OCI-LY1 (cell line): Measurements from ENCODE around the gene DESI2.

ENCODE experiments used
- H2AFZ ChIP-seq: fragments of 200-600 bp; sonication (generic), shearing (Covaris generic); 2 replicates; pipeline ENCODE4 v1.6.0; 2014; ENCODE audit warnings: antibody characterized with exemption, mild to moderate bottlenecking, low read length
- H3F3A ChIP-seq: fragments of 200-600 bp; sonication (generic), shearing (Covaris generic); 2 replicates; pipeline ENCODE4 v1.6.0; 2014; ENCODE audit warnings: mild to moderate bottlenecking, antibody characterized with exemption, low read length, moderate library complexity; ENCODE audit not compliant: insufficient read depth
- H3K27ac ChIP-seq: fragments of 200-600 bp; sonication (generic); 2 replicates; pipeline ENCODE4 v1.5.1; 2014; ENCODE audit warnings: low read length, mixed run types, mild to moderate bottlenecking, low read depth; ENCODE audit not compliant: poor library complexity, severe bottlenecking
- H3K27me3 ChIP-seq: fragments of 200-600 bp; sonication (generic); 2 replicates; pipeline ENCODE4 v1.6.0; 2014; ENCODE audit warnings: antibody characterized with exemption, mild to moderate bottlenecking, low read length, moderate library complexity; ENCODE audit not compliant: insufficient read depth
- H3K36me3 ChIP-seq: fragments of 200-600 bp; sonication (generic); 2 replicates; pipeline ENCODE4 v1.6.1; 2014; ENCODE audit warnings: mild to moderate bottlenecking, antibody characterized with exemption, low read length, moderate library complexity, mixed read lengths; ENCODE audit not compliant: insufficient read depth
- H3K4me1 ChIP-seq: fragments of 200-600 bp; sonication (generic); 2 replicates; pipeline ENCODE4 v1.5.1; 2014; ENCODE audit warnings: mild to moderate bottlenecking, low read length, moderate library complexity; ENCODE audit not compliant: insufficient read depth, severe bottlenecking
- H3K4me2 ChIP-seq: fragments of 200-600 bp; sonication (generic), shearing (Covaris generic); 2 replicates; pipeline ENCODE4 v1.6.1; 2014; ENCODE audit warnings: low read length
- H3K4me3 ChIP-seq: fragments of 200-600 bp; sonication (generic); 2 replicates; pipeline ENCODE4 v1.5.1; 2014; ENCODE audit warnings: low read length, low read depth, mild to moderate bottlenecking, mixed read lengths; ENCODE audit not compliant: poor library complexity, severe bottlenecking
- H3K79me2 ChIP-seq: fragments of 200-600 bp; shearing (Covaris generic); 2 replicates; pipeline ENCODE4 v1.6.1; 2016; ENCODE audit warnings: mixed run types, low read length, mixed read lengths; ENCODE audit not compliant: insufficient read depth
- H3K9ac ChIP-seq: fragments of 200-600 bp; sonication (generic), shearing (Covaris generic); 2 replicates; pipeline ENCODE4 v1.6.1; 2014; ENCODE audit warnings: mild to moderate bottlenecking, low read length, mixed read lengths
- H3K9me2 ChIP-seq: fragments of 200-600 bp; sonication (generic), shearing (Covaris generic); 2 replicates; pipeline ENCODE4 v1.6.1; 2014; ENCODE audit warnings: low read depth, mild to moderate bottlenecking, low read length, mixed read lengths
- H3K9me3 ChIP-seq: fragments of 200-600 bp; shearing (Covaris generic); 2 replicates; pipeline ENCODE4 v1.6.1; 2014; ENCODE audit warnings: low read length, mixed read lengths
- H4K20me1 ChIP-seq: fragments of 200-600 bp; sonication (generic), shearing (Covaris generic); 2 replicates; pipeline ENCODE4 v1.6.0; 2016; ENCODE audit warnings: mild to moderate bottlenecking, low read length; ENCODE audit not compliant: insufficient read depth
- EZH2 ChIP-seq: fragments of 200-600 bp; sonication (generic), shearing (Covaris generic); IDR thresholded peaks from 2 replicates; pipeline ENCODE4 v1.8.0; 2017; ENCODE audit warnings: borderline replicate concordance, mixed run types, mild to moderate bottlenecking, antibody characterized with exemption, low read length, moderate library complexity, mixed read lengths
- TF ChIP-seq, protein P1 (sequence below): fragments of 200-600 bp; sonication (generic), shearing (Covaris generic); IDR thresholded peaks from 2 replicates; pipeline ENCODE4 v1.5.1; 2017; ENCODE audit warnings: mild to moderate bottlenecking, antibody characterized with exemption, low read length, moderate library complexity, mixed read lengths

The DESI2 gene

DNA sequence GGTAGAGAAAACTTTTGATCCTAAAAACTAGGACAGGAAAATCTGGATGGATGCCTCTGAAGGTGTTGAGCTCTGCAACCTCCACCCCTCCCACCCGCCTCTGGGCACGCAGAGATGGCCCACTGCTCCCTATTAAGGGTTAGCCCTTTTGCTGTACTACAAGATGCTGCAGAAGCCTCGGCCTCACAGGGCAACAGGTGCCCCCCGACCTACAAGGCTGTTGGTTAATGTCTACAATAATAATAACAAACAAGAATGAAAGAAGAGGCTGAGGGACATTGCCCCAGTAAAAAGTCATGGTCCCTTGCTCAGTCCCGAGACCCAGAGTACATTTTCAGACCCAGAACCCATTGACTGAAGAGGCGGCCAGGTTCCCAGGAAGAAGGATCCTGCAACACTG is 7.5 kb upstream of the DESI2 start:
- Histone ChIP-seq H2AFZ (no peak overlapping the region), H3K27ac (no peak overlapping the region), H3K27me3 (peaks cover 8% of the 10 kb centered on the region; the same call in 1 of the 2 replicates)

DNA sequence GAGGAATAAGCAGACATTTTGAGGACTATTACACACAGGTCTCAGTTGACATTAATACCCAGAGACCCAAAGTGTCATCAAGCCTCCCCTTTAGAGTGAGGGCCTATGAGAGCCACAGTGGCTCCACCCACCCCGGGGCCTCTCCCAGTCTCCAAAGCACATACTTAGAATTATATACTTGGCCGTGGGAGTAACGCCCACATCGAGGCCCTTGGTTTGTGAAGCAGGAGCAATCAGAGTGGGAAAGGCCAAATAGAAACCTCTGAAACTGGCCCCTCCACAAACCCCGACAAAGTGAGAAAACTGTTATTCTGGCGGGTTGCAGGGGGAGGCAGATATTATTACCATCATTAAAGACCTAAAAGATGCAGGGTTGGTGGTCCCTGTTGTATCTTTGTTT is 7.0 kb upstream of the DESI2 start:
- no peaks in the 10 kb centered on the region for H3F3A ChIP-seq
- no peak overlapping the region for H3K27ac ChIP-seq
- no peaks in the 10 kb centered on the region for H3K9me3 ChIP-seq
- peaks cover 4% of the 10 kb centered on the region; the same call in 1 of the 2 replicates for H3K27me3 ChIP-seq
- H3K9me2 ChIP-seq, result no peaks in the 10 kb centered on the region
- no peaks in the 10 kb centered on the region; the same call in 1 of the 2 replicates for H3K36me3 ChIP-seq
- no peak overlapping the region for H3K4me2 ChIP-seq
- H2AFZ ChIP-seq, result no peak overlapping the region
- TF ChIP-seq, protein P1, sequence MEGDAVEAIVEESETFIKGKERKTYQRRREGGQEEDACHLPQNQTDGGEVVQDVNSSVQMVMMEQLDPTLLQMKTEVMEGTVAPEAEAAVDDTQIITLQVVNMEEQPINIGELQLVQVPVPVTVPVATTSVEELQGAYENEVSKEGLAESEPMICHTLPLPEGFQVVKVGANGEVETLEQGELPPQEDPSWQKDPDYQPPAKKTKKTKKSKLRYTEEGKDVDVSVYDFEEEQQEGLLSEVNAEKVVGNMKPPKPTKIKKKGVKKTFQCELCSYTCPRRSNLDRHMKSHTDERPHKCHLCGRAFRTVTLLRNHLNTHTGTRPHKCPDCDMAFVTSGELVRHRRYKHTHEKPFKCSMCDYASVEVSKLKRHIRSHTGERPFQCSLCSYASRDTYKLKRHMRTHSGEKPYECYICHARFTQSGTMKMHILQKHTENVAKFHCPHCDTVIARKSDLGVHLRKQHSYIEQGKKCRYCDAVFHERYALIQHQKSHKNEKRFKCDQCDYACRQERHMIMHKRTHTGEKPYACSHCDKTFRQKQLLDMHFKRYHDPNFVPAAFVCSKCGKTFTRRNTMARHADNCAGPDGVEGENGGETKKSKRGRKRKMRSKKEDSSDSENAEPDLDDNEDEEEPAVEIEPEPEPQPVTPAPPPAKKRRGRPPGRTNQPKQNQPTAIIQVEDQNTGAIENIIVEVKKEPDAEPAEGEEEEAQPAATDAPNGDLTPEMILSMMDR, result no peak
- TF ChIP-seq EZH2, result no peak
- no peak overlapping the region for H3K4me3 ChIP-seq
- no peaks in the 10 kb centered on the region for H3K79me2 ChIP-seq
- no peaks in the 10 kb centered on the region for H3K4me1 ChIP-seq
- H4K20me1 ChIP-seq, result no peaks in the 10 kb centered on the region
- no peak overlapping the region for H3K9ac ChIP-seq

More for the DNA sequence above, 7.5 kb upstream of the DESI2 start:
- no peaks in the 10 kb centered on the region for H3K79me2 ChIP-seq
- no peaks in the 10 kb centered on the region for H3K9me2 ChIP-seq
- no peaks in the 10 kb centered on the region for H3F3A ChIP-seq
- no peaks in the 10 kb centered on the region for H4K20me1 ChIP-seq
- H3K4me2 ChIP-seq, result no peak overlapping the region
- H3K9me3 ChIP-seq, result no peaks in the 10 kb centered on the region
- no peaks in the 10 kb centered on the region for H3K4me1 ChIP-seq
- no peak overlapping the region for H3K9ac ChIP-seq
- H3K36me3 ChIP-seq, result no peaks in the 10 kb centered on the region; the same call in 1 of the 2 replicates
- no peak overlapping the region for H3K4me3 ChIP-seq
- TF ChIP-seq, protein P1, result no peak
- no peak for TF ChIP-seq EZH2

GRCh38 chr1:244647819-244648218 is 5.1 kb upstream of the DESI2 start:
- Histone ChIP-seq H3K9me2 (no peaks in the 10 kb centered on the region), H3K9ac (no peak overlapping the region), H3K4me3 (no peak overlapping the region), H3K4me1 (peaks cover 7% of the 10 kb centered on the region), H3K4me2 (no peak overlapping the region), H2AFZ (no peak overlapping the region), H3K27ac (no peak overlapping the region), H3K27me3 (peaks cover 4% of the 10 kb centered on the region; the same call in 1 of the 2 replicates), H4K20me1 (no peaks in the 10 kb centered on the region), H3F3A (no peaks in the 10 kb centered on the region), H3K79me2 (no peaks in the 10 kb centered on the region), H3K36me3 (no peaks in the 10 kb centered on the region; the same call in 1 of the 2 replicates), H3K9me3 (no peaks in the 10 kb centered on the region)
- TF ChIP-seq, protein P1, result no peak
- TF ChIP-seq EZH2, result no peak
